Measurements from ENCODE around the gene TCEANC.

The TCEANC gene

DNA sequence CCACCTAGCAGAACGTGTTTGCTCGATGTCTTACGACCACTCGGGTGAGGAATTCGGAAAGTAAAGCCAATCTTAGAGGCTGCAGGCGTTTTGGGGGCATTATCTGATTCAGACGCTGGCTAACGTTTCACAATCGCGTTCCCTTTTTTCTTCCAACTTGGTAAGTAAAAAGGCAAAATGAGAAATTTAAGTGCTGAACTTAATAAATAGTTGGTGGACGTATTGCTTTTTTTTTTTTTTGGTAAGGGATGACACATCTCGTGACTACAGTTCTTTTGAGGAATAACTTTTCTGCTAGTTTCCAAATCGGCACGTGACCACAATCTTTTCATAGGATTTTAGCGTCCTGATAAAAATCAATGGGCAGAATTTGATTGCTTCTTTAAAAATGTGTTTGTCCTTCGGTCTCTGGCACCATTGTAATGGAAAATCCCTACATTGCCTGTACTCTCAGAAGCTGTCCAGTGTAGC lies 36.8 kb downstream of the TCEANC start:
- no peak for FAIRE-seq
- DNase-seq (ENCODE audit: insufficient read length, low spot score): peak; percentile 19

DNA sequence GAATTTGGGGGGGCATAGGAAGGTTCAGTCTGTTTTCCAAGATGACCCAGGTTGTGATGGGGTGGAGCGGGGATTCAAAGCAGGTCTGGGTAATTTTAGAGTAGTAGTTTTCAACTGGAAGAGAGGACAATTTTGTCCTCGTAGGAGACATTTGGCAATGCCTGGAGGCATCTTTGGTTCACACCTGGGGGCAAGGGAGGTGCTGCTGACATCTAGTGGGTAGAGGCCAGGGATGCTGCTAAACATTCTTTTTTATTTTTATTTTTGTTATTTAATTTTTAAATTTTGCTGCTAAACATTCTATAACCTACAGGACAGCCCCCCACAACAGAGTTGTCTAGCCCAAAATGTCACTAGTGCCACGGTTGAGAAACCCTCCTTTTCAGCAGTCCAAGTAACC lies 37.9 kb downstream of the TCEANC start:
- DNase-seq (ENCODE audit: insufficient read length, low spot score) (no peak), FAIRE-seq (no peak)

DNA sequence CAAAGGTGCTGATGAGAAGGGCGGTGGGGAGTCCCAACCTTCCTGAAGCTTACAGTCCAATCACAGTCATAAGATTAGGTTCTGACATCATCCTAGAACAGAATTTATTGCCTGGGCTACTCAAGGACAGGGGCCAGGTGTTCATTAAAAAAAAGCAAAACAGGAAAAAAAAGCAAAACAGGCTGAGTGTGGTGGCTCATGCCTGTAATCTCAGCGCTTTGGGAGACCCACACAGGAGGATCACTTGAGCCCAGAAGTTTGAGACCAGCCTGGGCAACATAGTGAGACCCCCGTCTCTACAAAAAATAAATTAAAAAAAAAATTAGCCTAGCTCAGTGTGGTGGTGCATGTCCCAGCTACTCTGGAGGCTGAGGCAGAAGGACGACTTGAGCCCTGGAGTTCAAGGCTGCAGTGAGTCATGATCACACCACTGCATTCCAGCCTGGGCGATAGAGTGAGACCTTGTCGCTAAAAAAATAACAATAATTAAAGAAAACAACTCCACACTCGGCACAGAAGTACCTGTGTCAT lies 39.0 kb downstream of the TCEANC start:
- no peak for FAIRE-seq
- no peak for DNase-seq (ENCODE audit: insufficient read length, low spot score)

DNA sequence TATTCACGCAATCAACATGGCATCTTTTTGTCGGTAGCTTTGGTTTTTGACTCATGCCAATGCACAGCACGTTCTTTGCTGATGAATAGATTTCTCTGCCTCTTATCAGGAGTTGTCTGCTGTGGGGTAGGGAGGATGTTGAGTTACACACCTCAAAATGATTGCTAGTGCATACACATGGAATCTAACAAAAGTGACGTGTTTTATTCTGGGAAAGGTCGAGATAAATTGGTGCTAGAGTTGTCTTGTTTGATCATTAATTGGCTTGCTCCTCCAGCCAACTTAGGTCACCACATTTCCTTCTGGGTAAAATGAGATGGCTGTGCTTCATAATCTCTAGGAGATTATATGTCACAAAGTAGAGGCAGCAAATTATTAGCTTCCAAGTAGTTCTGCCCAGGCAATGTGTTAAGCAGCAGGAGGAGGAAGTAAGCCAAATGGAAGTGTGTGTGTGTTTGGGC lies 39.9 kb downstream of the TCEANC start:
- FAIRE-seq (no peak), DNase-seq (ENCODE audit: insufficient read length, low spot score) (no peak)

DNA sequence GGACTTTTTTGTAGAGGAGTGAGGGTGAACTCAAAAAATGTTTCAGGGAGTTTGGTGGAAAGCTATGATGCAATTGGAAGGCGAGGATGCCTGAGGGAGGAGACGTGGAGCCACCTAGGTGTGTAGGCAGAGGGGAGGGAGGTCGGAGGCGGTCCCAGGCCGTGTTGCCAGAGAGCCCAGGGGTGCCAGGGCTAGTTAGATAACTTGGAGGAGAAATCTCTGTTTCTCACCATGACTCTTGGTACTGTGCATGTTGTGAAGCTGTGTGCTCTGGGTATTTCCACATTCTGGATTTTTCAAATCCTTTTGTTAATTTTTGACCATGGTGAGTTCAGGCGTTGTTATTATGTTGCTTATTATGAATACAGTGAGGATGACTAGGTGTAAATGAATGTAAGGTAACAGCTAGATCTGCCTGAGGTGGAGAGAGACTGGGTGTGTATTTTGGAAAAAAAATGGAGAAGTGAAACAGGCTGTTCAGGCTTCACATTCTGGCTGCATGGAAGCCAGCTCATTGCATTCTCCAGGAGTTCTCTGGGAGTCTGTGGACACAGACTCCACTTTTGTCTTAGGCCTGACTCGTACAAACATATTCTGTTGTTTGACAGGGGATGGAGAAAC lies 40.5 kb downstream of the TCEANC start:
- FAIRE-seq (no peak), DNase-seq (ENCODE audit: insufficient read length, low spot score) (no peak)

DNA sequence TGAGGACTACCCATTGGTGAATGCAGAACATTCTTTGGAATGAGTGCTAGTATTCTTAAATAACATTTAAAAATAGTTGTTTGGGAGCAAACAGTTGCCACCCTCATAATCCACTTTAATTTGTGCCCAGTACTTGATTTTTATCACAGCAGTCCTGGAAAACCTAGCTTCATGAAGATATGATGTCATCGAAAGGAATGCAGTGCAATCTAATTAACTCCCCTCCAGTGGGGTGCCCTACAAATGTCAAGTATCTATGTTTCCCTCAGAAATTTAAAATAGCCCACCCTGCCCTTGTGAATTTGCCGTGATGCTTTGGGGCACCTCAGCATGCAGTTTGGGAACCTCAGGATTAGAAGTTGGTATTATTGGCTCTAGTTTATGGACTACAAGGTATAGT lies 41.4 kb downstream of the TCEANC start:
- FAIRE-seq (no peak), DNase-seq (ENCODE audit: insufficient read length, low spot score) (no peak)

DNA sequence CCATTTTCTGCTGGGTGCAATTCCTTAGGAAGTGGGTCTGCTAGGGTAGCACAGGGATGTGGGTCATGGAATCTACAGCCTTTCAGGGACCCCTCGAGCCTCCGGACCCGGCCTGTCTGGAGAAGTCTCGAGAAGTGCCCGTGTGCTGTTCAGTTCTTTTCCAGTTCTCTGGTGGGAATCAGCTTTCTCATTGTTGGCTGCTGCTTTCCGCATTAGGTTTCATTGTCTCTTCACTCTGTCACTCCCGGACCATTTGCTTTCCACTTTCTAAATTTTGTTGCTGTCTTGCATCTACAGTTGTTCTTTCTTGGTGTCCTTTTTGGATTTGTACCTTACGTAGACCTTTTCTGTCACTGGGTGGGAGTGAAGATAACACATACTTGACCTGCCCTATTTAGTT lies 42.0 kb downstream of the TCEANC start:
- DNase-seq (ENCODE audit: insufficient read length, low spot score) (no peak), FAIRE-seq (no peak)

DNA sequence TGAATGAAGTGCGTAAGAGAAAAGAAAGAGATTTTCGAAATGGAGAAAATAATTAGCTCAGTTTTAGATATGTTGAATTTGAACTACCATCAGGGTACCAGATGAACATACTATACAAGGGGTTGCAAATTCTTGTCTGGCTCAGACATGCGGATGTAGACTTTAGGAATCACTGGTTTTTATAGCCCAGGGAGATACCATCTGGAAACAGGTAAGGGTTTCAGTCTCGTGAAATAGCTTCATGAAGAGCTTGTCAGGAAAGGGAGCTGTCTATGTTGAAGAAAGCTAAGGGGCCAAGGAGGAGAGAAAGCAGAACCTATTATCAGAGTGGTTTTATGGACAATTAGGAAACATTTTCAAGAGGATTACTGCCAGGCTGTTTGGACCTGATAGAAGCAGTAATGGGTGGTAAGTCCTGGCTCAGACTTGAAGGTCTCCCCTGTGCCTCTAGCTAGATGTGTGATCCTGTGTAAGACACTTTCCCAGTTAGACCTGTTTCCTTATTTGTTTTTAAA lies 42.7 kb downstream of the TCEANC start:
- DNase-seq (ENCODE audit: insufficient read length, low spot score): no peak
- FAIRE-seq: no peak

DNA sequence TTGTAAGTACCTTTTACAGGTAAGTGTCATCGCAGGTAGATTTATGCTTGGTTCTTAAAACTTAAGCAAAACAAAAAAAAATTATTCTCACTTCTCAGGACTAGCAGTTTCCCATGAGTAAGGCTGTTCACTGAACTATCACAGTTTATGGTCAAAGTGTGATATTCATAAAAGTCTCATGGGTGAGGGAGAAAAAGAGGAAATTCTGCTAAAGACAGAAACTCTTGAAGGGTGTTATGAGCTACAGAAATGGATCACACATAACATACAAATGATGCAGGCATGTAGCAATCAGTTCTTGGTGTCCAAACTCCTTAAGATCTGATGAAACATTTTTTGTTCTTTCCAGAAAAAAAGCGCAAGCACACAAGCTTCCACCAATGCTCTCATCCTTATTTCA lies 44.5 kb downstream of the TCEANC start:
- no peak for FAIRE-seq
- no peak for DNase-seq (ENCODE audit: insufficient read length, low spot score)

DNA sequence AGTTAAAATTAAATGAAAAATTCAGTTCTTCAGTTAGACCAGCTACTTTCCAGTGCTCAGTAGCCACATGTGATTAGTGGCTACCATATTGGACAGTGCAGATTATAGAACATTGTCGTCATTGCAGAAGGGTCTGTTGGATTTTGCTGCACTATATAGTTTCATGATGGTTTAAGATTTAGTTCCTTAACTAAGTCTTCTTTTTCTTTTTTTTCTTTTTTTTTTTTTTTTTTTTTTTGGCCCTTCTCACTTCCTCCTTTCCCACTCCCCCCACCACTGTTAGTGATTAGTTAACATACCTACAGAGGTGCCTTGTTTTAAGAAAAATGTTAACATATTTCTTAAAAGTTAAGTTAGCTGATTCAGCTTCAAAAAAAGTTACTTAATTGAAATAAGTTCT lies 45.0 kb downstream of the TCEANC start:
- FAIRE-seq (no peak), DNase-seq (ENCODE audit: insufficient read length, low spot score) (no peak)

DNA sequence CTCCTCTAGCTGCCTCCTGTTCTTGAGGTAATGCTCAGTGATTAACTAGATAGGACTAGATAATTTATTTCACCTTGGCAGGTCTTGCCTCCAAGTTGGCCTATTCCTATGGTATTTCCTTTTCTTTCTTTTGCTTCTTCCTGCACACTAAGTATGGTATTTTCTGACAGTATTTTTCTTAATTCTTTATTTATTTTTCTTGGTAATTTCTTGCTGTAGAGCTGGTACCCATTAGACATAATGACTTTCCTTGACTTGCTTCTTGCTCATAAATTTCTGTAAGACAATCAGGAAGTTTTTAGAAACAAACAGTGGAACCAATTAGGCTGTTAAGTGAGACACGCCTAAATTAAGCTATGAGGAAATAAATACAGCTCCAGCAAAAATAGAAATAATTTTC lies 45.5 kb downstream of the TCEANC start:
- DNase-seq (ENCODE audit: insufficient read length, low spot score) (no peak), FAIRE-seq (no peak)

DNA sequence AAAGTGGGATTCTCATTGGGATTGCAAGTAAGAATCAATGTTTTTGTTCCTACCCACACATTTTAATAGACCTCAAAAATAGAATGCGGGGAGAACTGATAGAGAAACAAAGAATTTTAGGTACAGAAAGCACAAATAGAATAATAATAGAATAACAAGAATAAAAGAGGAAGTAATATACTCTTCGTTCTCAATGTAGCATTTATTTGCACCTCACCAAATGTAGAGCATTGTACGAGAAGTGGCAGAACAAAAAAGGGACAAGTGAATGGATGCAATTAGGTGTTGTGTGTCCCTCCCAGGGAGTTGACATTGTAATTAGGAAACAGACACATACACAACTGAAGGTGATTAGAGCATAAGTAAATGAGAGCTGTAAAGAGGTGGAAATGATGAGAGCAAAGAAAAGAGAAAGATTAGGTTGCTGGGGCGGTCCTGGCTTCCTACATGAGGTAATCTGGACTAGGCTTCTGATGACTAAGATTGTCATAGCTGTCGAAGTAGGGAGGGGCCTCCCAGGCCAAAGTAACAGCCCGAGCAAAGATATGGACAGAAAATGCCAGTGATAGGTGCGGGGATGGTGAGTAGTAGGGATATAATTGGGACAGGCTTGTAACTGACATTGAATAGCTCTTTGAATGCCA lies 46.4 kb downstream of the TCEANC start:
- no peak for DNase-seq (ENCODE audit: insufficient read length, low spot score)
- FAIRE-seq: no peak

DNA sequence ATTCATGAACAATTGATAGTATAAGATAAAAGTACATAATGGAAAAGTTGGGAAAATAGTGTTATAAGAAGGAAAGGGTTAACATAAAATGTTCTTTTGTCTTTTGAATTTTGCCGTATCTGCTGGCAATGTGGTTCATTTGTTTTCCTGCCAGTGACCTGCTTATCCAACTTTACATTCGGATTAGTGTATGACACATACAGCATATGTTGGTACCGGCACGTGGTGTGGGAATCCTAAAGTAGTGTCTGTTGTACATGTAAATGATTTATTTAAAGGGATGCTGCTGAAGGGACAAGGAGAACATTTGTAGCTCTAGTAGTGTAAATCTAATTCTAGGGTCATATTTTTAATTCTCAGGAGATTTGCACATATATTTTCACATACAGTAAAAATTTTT lies 47.4 kb downstream of the TCEANC start:
- FAIRE-seq (no peak), DNase-seq (ENCODE audit: insufficient read length, low spot score) (no peak)

DNA sequence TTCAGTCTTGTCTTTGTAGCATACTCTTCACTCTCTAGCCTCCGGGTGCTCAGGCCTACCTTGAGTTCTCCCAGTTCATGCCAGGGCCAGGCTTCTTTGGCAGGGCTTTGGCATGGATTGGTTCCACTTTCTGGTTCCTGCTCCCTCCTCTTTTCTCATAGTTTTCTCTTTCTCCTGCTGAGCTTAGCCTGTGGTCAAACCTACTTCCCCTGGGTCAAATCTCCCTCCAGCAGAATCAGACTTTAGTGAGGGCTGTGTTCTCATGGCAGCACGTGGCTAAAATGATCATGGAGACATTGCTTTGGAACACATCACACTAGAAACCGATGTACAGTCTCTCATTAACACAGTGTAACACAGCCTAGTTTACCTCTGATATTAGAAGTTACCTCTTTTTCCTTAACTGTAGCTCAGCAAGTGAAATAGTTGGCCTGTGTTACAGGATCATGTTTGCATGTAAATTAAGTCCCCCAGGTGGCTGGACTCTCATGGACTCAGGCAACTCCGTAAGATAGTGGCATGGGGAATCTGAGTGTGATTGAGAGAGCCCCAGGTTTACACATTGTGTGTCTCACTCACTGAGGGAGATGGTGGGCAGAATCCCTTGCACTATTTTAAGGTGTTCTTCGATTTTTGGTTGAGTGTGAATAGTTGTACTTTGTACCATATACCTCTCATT lies 49.3 kb downstream of the TCEANC start:
- FAIRE-seq (no peak), DNase-seq (ENCODE audit: insufficient read length, low spot score) (no peak)

DNA sequence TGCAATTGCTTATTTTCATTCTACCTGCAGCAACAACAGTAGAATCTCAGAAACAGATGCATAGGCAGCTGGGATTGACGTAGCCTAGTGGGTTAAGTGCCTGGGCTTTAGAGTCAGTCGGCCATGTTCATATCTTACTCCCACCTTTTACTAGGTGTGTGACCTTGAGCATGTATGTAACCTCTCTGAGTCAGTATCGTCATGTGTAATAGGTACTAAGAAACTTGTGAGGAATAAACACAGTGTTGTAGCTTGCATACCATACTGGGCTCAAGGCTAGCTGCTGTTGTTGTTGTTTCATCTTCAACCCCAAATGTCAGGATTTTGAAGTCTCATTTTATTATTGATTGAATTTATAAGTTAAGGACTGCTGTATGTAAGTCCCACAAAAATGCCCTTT lies 50.2 kb downstream of the TCEANC start:
- FAIRE-seq (peak; percentile 13), DNase-seq (ENCODE audit: insufficient read length, low spot score) (no peak)

DNA sequence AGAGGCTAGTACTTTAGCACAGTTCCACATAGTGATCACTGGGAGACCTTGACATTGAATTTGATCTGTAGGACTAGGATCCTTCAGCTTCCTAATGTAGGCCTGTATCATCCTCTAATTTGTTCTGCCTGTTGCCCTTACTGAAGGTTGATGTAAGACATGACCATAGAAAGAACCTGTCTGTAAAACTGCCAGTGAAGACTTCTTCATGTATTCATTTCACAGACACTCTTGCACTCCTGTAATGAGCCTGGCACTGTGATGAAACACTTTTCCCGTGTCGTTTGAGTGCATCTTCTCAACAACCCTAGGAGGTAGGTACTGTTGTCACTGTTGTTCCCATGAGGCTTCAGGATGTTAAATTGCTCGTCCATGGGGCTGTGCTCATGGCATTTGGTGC lies 50.6 kb downstream of the TCEANC start:
- DNase-seq (ENCODE audit: insufficient read length, low spot score) (no peak), FAIRE-seq (no peak)

DNA sequence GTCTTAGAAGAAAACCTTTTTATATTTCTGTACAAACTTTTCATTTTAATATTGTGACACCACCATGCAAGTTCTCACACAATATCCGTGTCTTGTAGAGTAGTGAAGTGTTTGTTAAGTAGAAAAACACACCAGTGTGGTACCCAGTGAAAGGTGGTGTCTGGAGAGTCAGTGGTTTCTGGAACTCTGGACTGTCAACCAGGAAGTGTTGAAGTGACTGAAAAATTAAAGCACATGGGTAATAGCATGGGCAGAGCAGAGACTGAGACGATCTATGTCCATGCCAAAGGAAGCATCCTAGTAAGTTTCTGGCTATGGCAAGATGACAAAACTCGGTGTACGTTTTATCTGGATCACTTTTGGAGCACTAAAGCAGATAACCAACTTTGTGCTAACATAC lies 58.2 kb downstream of the TCEANC start:
- DNase-seq (ENCODE audit: insufficient read length, low spot score) (no peak), FAIRE-seq (no peak)

Measured in HTR-8/SVneo (cell line).